ENCODE measurements around the gene APOL6. TPM values are rescaled to one million over a fixed set of nuclear protein-coding genes. Genes with fewer than 3 reads are reported as not detected.

APOL6 gene
- total and polyA plus RNA-seq, 2 donors (not counting 1 experiment from before 2014, with no cell fraction given) = 18.7 to 58.3 TPM

DNA sequence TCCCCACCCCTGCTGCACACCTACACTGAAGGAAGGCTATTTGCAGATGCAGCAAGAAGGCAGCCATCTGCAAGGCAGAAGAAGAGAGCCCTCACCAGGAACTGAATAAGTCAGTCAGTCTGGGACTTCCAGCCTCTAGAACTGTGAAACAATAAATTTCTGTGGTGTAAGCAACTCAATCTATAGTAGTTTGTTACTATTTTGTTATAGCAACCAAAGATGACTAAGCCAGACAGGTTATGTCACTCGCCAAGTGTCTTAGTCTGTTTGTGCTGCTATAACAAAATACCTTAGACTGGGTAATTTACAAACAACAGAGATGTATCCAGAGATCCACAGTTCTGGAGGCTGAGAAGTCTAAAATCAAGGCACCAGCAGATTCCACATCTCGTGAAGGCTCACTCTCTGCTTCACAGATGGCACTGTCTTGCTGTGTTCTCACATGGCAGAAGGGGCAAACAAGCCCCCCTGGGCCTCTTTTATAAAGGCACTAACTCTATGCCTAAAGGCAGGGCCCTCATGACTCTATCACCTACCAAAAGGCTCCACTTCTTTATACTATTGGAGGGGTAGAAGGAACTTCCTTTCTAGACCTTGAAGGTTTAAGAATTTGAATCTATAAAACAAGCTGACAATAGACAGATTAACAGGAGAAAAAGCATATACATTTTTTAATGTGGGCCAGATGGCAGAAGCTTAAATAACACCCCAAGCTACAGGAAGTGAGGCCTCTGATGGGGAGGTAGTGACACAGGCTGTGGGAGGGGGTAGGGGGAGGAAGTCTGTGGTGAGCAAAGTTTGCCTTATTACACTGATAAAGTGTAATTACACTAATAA is 12.3 kb downstream of the APOL6 start:
- no peak for TF ChIP-seq EZH2 (IDR thresholded peaks at IDR 0.05; ENCODE audit: low read length, missing control alignments)
- TF ChIP-seq, protein P1, sequence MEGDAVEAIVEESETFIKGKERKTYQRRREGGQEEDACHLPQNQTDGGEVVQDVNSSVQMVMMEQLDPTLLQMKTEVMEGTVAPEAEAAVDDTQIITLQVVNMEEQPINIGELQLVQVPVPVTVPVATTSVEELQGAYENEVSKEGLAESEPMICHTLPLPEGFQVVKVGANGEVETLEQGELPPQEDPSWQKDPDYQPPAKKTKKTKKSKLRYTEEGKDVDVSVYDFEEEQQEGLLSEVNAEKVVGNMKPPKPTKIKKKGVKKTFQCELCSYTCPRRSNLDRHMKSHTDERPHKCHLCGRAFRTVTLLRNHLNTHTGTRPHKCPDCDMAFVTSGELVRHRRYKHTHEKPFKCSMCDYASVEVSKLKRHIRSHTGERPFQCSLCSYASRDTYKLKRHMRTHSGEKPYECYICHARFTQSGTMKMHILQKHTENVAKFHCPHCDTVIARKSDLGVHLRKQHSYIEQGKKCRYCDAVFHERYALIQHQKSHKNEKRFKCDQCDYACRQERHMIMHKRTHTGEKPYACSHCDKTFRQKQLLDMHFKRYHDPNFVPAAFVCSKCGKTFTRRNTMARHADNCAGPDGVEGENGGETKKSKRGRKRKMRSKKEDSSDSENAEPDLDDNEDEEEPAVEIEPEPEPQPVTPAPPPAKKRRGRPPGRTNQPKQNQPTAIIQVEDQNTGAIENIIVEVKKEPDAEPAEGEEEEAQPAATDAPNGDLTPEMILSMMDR (conservative IDR thresholded peaks at IDR 0.05 in 1 of 2, IDR thresholded peaks at IDR 0.05 in 1 of 2; ENCODE audit: low read depth in 1 of 2, low read length in 2 of 2) = no peak
- H3K4me2 ChIP-seq (ENCODE audit: extremely low read depth, insufficient read depth, low read length) = no peak overlapping the region
- DNase-seq (ENCODE audit: low read depth in 2 of 2) = peak in 1 of 2 donors; percentile 25
- H3K9me3 ChIP-seq (ENCODE audit: control insufficient read depth, insufficient read depth, low read depth, low read length) = no peaks in the 10 kb centered on the region
- peaks cover 5% of the 10 kb centered on the region for H3K4me1 ChIP-seq (ENCODE audit: control insufficient read depth, extremely low read depth, insufficient read depth, low read length)
- no peak overlapping the region for H3K4me3 ChIP-seq (replicated peaks in 1 of 4; ENCODE audit: control extremely low read depth in 1 of 4, insufficient read depth in 1 of 4, low read depth in 3 of 4, low read length in 4 of 4)
- H4K20me1 ChIP-seq (ENCODE audit: control insufficient read depth, extremely low read depth, insufficient read depth, low read length) = no peaks in the 10 kb centered on the region
- H2AFZ ChIP-seq (ENCODE audit: low read length) = no peak overlapping the region
- no peaks in the 10 kb centered on the region for H3K79me2 ChIP-seq (ENCODE audit: control insufficient read depth, insufficient read depth, low read length)
- H3K27ac ChIP-seq (ENCODE audit: insufficient read depth, low read length) = no peak overlapping the region
- H3K27me3 ChIP-seq (ENCODE audit: control insufficient read depth, insufficient read depth, low read length) = no peaks in the 10 kb centered on the region
- H3K9ac ChIP-seq (ENCODE audit: insufficient read depth, low read length) = no peak overlapping the region
- H3K36me3 ChIP-seq (ENCODE audit: control insufficient read depth, insufficient read depth, low read length) = peaks cover 8% of the 10 kb centered on the region

- H2AFZ ChIP-seq (ENCODE audit: low read length) = no peak overlapping the region
- H3K4me2 ChIP-seq (ENCODE audit: extremely low read depth, insufficient read depth, low read length) = no peak overlapping the region
- no peak overlapping the region for H3K4me3 ChIP-seq (replicated peaks in 1 of 4; ENCODE audit: control extremely low read depth in 1 of 4, insufficient read depth in 1 of 4, low read depth in 3 of 4, low read length in 4 of 4)
- H3K4me1 ChIP-seq (ENCODE audit: control insufficient read depth, extremely low read depth, insufficient read depth, low read length) = peaks cover 5% of the 10 kb centered on the region
- no peaks in the 10 kb centered on the region for H3K79me2 ChIP-seq (ENCODE audit: control insufficient read depth, insufficient read depth, low read length)
- H3K27me3 ChIP-seq (ENCODE audit: control insufficient read depth, insufficient read depth, low read length) = no peaks in the 10 kb centered on the region
- TF ChIP-seq EZH2 (IDR thresholded peaks at IDR 0.05; ENCODE audit: low read length, missing control alignments) = no peak
- TF ChIP-seq, protein P1 (conservative IDR thresholded peaks at IDR 0.05 in 1 of 2, IDR thresholded peaks at IDR 0.05 in 1 of 2; ENCODE audit: low read depth in 1 of 2, low read length in 2 of 2) = no peak
- peak; percentile 33 to 44 for DNase-seq (ENCODE audit: low read depth in 2 of 2)
- H3K9me3 ChIP-seq (ENCODE audit: control insufficient read depth, insufficient read depth, low read depth, low read length) = no peaks in the 10 kb centered on the region
- H3K9ac ChIP-seq (ENCODE audit: insufficient read depth, low read length) = no peak overlapping the region
- H3K36me3 ChIP-seq (ENCODE audit: control insufficient read depth, insufficient read depth, low read length) = peaks cover 8% of the 10 kb centered on the region
- H3K27ac ChIP-seq (ENCODE audit: insufficient read depth, low read length) = no peak overlapping the region
- no peaks in the 10 kb centered on the region for H4K20me1 ChIP-seq (ENCODE audit: control insufficient read depth, extremely low read depth, insufficient read depth, low read length)
Measured at GRCh38 chr22:35661464-35661863, 13.2 kb downstream of the APOL6 start.

- no peaks in the 10 kb centered on the region for H3K9me3 ChIP-seq (ENCODE audit: control insufficient read depth, insufficient read depth, low read depth, low read length)
- no peak overlapping the region for H3K9ac ChIP-seq (ENCODE audit: insufficient read depth, low read length)
- H3K27ac ChIP-seq (ENCODE audit: insufficient read depth, low read length) = peak overlapping the region; percentile 13
- H3K36me3 ChIP-seq (ENCODE audit: control insufficient read depth, insufficient read depth, low read length) = peaks cover 8% of the 10 kb centered on the region
- H3K4me2 ChIP-seq (ENCODE audit: extremely low read depth, insufficient read depth, low read length) = peak overlapping the region; percentile 45
- TF ChIP-seq, protein P1 (conservative IDR thresholded peaks at IDR 0.05 in 1 of 2, IDR thresholded peaks at IDR 0.05 in 1 of 2; ENCODE audit: low read depth in 1 of 2, low read length in 2 of 2) = no peak
- no peak for TF ChIP-seq EZH2 (IDR thresholded peaks at IDR 0.05; ENCODE audit: low read length, missing control alignments)
- peak overlapping the region in 1 of 4 experiments; percentile 38 for H3K4me3 ChIP-seq (replicated peaks in 1 of 4; ENCODE audit: control extremely low read depth in 1 of 4, insufficient read depth in 1 of 4, low read depth in 3 of 4, low read length in 4 of 4)
- no peaks in the 10 kb centered on the region for H3K79me2 ChIP-seq (ENCODE audit: control insufficient read depth, insufficient read depth, low read length)
- H3K27me3 ChIP-seq (ENCODE audit: control insufficient read depth, insufficient read depth, low read length) = no peaks in the 10 kb centered on the region
- H3K4me1 ChIP-seq (ENCODE audit: control insufficient read depth, extremely low read depth, insufficient read depth, low read length) = peaks cover 5% of the 10 kb centered on the region
- H2AFZ ChIP-seq (ENCODE audit: low read length) = no peak overlapping the region
- no peaks in the 10 kb centered on the region for H4K20me1 ChIP-seq (ENCODE audit: control insufficient read depth, extremely low read depth, insufficient read depth, low read length)
- DNase-seq (ENCODE audit: low read depth in 2 of 2) = no peak
Measured at GRCh38 chr22:35662914-35663313, 14.7 kb downstream of the APOL6 start.

All from fibroblast of lung (primary cell).